SIG-M5 (cell line): ENCODE measurements around the gene FOXP3.

ENCODE experiments used
- DNase-seq: peaks from one replicate; lab custom pipeline; 2025; lab: John Stamatoyannopoulos, UW

The FOXP3 gene

DNA sequence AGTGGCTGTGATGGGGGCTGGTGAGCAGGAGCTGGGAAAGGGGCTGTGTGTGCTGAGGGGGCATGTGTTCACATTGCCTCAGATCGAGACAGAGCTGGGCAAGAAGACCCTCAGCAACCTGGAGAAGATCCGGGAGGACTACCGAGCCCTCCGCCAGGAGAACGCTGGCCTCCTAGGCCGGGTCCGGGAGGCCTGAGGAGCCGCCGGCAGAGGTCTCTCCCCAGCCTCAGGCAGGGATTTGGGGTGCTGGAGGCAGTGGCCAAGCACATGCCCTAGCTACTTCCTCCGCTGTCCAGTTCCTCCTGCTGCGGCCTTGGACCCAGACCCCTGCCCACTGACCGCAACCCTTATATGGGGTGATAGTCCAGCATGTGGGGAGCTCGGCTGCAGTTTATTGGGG lies 14.4 kb downstream of the FOXP3 start:
- DNase-seq: no peak

- DNase-seq: no peak
Measured at GRCh38 chrX:49249616-49250015, 14.9 kb downstream of the FOXP3 start.

GRCh38 chrX:49249071-49249470 lies 15.4 kb downstream of the FOXP3 start:
- no peak for DNase-seq

DNA sequence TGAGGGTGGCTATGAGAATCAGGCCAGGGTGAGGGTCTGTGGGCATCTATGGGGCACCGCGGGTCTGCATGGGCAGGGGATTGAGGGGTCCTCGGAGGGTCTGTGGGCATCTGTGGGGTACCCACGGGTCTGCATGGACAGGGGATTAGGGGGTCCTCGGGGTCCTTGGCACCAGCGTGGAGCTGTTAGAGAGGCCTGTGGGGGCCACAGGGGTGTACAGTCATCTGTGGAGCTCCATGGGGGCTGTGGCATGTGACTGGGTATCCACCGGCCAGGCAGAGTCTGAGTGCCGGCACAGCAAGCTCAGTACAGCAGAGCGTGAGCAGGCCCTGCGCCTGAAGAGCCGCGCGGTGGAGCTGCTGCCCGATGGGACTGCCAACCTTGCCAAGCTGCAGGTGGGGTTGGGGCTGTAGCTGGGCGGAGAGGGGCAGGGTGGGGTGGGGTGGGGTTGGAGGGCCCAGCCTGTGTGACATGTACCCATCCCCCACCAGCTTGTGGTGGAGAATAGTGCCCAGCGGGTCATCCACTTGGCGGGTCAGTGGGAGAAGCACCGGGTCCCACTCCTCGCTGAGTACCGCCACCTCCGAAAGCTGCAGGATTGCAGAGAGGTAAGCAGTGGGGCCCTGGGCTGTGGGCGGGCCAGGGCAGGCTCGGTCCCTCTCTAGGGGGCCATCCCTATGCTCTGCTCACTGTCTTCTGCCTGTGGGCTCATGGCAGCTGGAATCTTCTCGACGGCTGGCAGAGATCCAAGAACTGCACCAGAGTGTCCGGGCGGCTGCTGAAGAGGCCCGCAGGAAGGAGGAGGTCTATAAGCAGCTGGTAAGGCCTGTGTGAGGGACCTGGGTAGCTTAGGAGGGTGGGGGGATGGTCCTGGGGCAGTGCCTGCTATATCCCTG lies 16.3 kb downstream of the FOXP3 start:
- no peak for DNase-seq

GRCh38 chrX:49247346-49247745 lies 17.2 kb downstream of the FOXP3 start:
- no peak for DNase-seq

- no peak for DNase-seq
Measured at GRCh38 chrX:49246541-49246940, 18.0 kb downstream of the FOXP3 start.

GRCh38 chrX:49244207-49244606 lies 20.3 kb downstream of the FOXP3 start:
- DNase-seq: no peak

DNA sequence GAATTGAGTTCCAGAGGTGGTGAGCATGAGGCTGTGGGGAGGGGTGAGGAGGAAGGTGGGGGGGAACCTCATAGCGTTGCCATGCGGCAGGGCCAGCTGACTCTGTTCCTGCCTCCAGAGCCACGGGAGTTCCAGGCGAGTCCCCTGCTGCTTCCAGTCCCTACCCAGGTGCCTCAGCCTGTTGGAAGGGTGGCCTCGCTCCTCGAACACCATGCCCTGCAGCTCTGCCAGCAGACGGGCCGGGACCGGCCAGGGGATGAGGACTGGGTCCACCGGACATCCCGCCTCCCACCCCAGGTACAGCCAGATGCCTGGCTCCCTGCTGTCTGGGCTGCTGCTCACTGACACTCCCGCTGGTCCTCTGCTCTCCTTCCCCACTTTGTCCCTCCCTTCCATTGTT lies 21.3 kb downstream of the FOXP3 start:
- DNase-seq: no peak

DNA sequence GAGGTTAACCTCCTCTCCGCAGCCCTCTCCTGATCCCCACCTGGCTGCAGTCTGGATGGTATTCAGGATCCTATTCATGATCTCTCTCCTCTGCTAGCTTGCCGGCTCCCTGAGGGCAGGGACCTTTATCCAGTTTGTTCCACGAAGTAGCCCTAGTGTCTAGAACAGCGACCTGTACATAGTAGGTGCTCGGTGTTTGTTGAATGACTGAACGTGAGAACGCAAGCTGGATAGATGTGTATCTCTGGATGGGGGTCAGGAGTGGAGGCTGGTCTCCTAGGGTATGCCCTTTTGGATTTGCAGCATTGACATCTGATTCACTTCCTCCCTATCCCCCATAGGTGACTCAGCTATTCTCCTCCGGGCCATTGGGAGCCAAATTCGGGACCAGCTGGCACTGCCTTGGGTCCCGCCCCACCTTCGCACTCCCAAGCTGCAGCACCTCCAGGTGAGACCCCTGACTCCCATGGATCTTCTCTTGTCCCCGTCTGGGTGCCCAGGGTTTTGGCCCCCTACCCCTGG lies 21.9 kb downstream of the FOXP3 start:
- no peak for DNase-seq

GRCh38 chrX:49238735-49239134 lies 25.8 kb downstream of the FOXP3 start:
- no peak for DNase-seq

DNA sequence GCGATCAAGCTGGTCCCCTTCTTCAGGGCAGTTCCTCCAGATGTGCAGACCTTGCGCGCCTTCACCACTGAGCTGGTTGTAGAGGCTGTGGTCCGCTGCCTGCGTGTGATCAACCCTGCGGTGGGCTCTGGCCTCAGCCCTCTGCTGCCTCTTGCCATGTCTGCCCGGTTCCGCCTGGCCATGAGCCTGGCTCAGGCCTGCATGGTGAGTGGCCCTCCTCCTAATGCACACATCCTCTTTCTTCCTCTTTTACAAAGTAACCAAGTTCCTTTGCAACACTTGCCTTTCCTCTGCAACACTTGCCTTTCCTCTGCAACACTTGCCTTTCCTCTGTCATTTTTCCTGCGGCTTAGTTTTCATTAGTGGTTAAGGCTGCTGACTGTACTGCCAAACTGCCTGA lies 27.4 kb downstream of the FOXP3 start:
- peak; percentile 77 for DNase-seq

- DNase-seq: no peak
Measured at GRCh38 chrX:49233887-49234555, 30.5 kb downstream of the FOXP3 start.

- no peak for DNase-seq
Measured at GRCh38 chrX:49233176-49233575, 31.3 kb downstream of the FOXP3 start, which contains the start of gene CACNA1F. Gene CACNA1F, minus strand, starts transcription at chrX:49233340. Its CDS starts 31 bp downstream, at chrX:49233309.

GRCh38 chrX:49232525-49232924 lies 32.0 kb downstream of the FOXP3 start:
- DNase-seq: no peak

DNA sequence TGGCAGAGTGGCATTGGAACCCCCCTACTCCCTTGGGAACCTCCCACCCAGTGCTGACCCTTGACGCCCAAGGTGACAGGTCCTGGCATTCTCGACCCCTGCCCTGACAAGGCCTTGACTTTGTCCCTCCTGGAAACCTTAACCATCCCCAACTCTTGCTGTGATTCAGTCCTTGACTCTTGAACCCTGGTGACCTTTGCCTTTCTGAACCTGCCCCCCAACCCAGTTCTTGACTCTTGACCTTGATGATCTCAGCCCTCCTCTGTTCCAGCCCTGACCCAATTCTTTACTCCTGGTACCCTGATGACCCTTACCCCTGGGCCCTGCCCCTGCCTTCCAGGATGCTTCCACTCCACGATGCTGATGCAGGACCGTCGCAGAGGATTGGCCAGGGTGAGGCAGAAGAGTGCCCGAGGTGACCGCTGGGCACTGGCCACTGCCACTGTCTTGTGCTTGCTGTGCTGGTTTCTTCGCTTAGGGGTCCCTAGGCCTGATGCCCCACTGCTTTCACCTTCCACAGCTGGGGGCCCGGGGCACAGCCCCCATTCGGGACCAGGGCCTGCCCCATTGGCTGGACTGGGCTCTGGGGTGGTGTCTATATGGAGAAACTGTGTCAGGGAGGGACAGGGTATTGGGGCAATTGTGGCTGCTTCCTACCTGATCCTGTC lies 33.0 kb downstream of the FOXP3 start:
- no peak for DNase-seq

- no peak for DNase-seq
Measured at GRCh38 chrX:49230500-49231232, 33.8 kb downstream of the FOXP3 start.

DNA sequence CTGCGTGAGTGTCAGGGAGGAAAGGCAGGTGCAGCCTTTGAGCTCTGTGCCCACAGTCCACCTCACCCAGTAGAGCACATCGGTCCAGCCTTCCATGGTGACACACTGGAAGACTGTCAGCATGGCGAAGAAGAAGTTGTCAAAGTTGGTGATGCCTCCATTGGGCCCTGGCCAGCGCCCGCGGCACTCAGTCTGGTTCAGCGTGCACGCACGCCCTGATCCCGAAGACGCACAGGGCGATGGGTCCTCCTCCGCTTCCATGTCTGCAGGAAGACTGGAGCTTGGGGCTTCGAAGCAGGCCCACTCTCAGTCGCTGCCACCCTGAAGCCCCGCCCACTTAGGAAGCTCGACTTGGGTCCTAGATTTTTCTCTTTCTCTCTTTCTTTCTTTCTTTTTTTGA lies 36.3 kb downstream of the FOXP3 start:
- no peak for DNase-seq

DNA sequence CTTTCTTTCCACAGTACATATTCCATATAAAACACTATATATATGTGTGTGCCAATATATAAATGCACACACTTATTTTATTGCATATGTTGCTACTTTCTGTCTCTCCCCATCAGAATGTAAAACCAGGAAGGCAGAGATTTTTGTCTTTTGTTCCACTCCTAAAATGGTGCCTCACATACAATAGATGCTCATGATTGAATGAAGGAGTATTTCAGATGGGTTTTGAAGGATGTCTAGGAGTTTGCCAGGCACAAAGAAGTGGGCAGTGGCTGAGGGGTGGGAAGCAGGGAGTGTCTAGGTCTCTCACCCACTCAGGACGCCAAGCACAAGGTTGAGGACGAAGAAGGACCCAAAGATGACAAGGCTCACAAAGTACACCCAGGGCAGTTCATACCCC lies 36.8 kb downstream of the FOXP3 start:
- DNase-seq: no peak

DNA sequence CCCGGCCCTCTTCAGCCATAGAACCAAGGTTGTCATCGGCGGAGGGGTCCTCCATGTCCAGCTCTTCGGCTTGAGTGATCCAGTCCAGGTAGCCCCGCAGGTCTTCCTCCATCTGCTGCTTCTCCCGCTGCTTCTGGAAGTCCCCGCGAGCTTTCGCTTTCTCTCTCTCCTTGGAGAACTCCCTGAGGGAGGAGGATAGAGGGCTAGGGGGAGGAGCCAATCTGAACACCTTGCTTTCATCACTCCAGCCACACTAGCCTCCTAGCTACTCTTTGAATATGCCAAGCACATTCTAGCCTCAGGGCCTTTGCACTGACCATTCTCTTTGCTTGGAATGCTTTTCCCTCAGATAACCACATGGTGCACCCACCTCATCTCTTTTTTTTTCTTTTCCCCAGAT lies 37.6 kb downstream of the FOXP3 start:
- DNase-seq: no peak

- no peak for DNase-seq
Measured at GRCh38 chrX:49225858-49226257, 38.7 kb downstream of the FOXP3 start.

DNA sequence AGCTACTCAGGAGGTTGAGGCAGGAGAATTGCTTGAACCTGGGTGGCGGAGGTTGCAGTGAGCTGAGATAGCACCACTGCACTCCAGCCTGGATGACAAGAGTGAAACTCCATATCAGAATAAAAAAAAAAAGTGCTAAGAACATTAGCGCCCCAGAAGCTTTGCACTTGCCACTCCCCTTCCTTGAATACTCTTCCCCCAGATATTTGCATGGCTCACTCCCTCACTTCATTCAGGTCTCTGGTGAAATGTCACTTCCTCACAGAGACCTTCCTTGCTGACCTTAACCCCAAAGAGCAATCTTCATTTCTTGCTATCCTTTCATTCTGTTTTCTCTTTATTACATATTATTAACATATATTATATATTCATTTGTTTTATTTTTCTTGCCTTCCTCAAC lies 42.6 kb downstream of the FOXP3 start:
- no peak for DNase-seq

DNA sequence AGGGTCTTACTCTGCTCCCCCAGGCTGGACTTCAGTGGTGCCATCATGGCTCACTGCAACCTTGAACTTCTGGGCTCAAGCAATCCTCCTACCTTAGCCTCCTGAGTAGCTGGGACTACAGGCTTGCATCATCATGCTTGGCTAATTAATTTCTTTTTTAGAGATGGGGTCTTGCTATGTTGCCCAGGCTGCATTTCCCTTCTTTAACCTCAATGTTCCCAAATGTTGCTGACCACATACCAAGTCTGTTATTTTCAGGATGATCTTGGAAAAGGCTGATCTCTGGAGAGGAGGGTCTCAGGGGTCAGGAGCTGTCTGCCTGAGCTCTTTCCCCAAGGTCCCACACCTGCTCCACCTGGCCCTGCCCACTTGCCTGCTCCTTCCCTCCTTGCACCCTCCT lies 44.4 kb downstream of the FOXP3 start:
- DNase-seq: no peak
